Colonic mucosa (tissue), 4 donors: ENCODE results near the gene GAMT. TPM values are rescaled to one million over a fixed set of nuclear protein-coding genes. Genes with fewer than 3 reads are reported as not detected.

ENCODE experiments used
- DNase-seq: peaks from one replicate; pipeline ENCODE4 v3.0.0-alpha.2; 2020
- H3K27ac ChIP-seq: fragments of 200-600 bp; one replicate; pipeline ENCODE4 v1.8.0; 2021
- H3K27me3 ChIP-seq: fragments of 200-600 bp; one replicate; pipeline ENCODE4 v1.8.0; 2021
- H3K36me3 ChIP-seq: fragments of 200-600 bp; one replicate; pipeline ENCODE4 v1.8.0; 2021
- H3K4me1 ChIP-seq: fragments of 200-600 bp; one replicate; pipeline ENCODE4 v1.8.0; 2021; ENCODE audit warnings: mild to moderate bottlenecking
- H3K4me3 ChIP-seq: fragments of 200-600 bp; one replicate; pipeline ENCODE4 v1.8.0; 2021
- H3K9ac ChIP-seq, 2 donors: one replicate each; pipeline ENCODE4 v1.7.0; 2013; ENCODE audit warnings: control low read depth in 2 of 2, low read depth in 2 of 2, low read length in 2 of 2
- H3K9me3 ChIP-seq: fragments of 200-600 bp; one replicate; pipeline ENCODE4 v1.8.0; 2021
- intact Hi-C: fragments of 100-400 bp; cut with DNase I; formaldehyde crosslinking; loops from one replicate; pipeline ENCODE4 v1.14.1; 2022
- total RNA-seq, 2 donors: library from RNA; stranded (reverse); fragmentation: NEBNext Ultra II Directional in 1 of 2; extraction: Animal tissue kit (Norgen Biotek cat#: 25700) in 1 of 2; gene quantifications; one replicate each; pipeline ENCODE4 v1.2.1, GENCODE V29; 2021
- TF ChIP-seq, protein P1 (sequence below): fragments of 200-600 bp; IDR thresholded peaks from one replicate; pipeline ENCODE4 v1.8.0; 2022; ENCODE audit warnings: antibody characterized with exemption, mild to moderate bottlenecking
- donor health status: healthy.
- donor health status: DM: no; HTN: no; CAD: no.
- donor health status: DM: no; HTN: no; CAD: no.

The GAMT gene
- total RNA-seq, 2 donors from 2014 or later: 3.3 to 3.7 TPM

DNA sequence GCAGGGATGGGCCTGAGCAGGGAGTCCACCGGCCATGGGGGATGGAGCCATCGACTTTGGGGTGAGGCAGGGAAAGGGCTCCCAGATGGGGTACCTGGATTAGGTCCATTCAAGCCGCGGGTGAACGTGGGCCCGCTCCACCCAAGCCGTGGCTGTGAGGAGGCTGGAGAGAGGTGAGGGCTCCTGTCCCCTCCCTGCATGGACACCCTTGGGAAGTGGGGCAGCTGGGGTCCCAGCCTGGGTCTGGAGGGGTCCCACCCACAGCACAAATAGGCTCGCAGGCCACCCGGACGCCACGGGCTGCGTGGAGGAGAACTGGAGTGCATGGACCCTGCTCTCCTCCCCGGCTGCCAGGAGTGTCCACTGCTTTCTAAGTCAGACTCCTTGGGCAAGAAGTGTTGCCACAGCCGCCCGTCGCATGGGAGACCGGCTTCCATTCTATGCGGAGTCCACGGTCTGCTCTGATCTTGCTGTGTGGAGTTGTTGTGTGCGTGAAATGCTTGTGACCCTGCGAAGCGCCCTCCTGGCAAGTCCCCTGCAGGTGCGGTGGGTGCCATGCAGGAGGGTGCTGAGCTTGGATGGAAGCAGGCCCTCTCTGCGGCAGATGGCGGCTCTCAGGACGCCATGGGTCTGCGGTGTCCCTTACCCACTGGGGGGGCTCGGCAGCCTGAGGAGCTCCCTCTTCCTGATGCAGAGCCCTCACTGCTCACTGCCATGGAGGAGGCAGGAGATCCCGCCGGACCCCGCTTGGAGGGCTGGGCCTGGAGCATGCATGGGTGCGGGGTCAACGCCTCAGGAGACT lies 8.1 kb upstream of the GAMT start:
- intact Hi-C loops: no loop called here
- no peak for DNase-seq
- peaks cover 32% of the 10 kb centered on the region for H3K4me1 ChIP-seq

DNA sequence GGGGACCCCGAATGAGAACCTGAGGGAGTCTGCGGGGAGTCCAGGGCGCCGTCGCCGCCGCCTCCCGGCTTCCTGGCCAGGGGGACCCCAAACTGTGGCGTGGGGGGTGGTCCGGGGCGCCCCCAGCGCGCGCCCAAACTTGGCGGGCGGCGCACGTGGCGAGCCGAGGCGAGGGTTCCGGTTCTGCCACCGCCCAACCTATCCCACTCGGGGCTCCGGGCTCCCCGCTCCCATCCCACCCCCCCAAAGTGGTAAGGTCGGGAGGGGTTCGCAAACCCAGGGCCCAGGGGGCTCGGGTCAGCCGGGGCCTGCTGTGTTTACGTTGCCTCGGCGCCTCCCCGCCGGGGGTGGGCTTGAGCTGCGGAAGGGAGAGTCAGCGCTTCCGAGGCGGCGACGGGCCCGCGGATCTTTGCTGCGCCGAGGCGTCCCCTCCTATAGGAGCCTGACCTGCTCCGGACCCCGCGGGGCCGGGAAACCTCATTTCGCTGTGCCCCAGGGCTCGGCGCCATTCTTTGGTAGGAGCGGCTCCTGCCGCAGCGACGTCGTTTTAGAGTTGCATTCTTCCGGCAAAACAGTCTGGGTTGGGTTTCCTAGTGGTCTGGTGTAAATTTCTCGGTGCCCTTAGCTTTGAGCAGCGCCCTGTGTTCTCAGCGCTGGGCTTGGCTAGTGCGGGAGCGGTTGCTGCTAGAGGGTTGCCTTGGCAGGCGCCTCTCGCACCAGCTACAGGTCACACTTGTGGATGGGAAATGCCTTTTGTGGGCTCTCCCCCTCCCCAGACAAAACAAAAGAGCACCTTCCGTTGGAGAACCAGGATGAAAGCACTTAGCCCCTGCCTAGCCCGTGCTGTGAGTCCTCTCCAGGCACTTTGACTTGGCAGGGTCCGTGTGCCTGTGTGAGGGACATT lies 7.2 kb upstream of the GAMT start:
- H3K36me3 ChIP-seq: no peaks in the 10 kb centered on the region

More for the DNA sequence above, 8.1 kb upstream of the GAMT start:
- Histone ChIP-seq H3K27ac (peak overlapping the region; percentile 89), H3K9ac (peak overlapping the region; percentile 93 to 94), H3K9me3 (no peaks in the 10 kb centered on the region), H3K27me3 (no peaks in the 10 kb centered on the region), H3K36me3 (no peaks in the 10 kb centered on the region), H3K4me3 (peak overlapping the region; percentile 99)
- TF ChIP-seq, protein P1, sequence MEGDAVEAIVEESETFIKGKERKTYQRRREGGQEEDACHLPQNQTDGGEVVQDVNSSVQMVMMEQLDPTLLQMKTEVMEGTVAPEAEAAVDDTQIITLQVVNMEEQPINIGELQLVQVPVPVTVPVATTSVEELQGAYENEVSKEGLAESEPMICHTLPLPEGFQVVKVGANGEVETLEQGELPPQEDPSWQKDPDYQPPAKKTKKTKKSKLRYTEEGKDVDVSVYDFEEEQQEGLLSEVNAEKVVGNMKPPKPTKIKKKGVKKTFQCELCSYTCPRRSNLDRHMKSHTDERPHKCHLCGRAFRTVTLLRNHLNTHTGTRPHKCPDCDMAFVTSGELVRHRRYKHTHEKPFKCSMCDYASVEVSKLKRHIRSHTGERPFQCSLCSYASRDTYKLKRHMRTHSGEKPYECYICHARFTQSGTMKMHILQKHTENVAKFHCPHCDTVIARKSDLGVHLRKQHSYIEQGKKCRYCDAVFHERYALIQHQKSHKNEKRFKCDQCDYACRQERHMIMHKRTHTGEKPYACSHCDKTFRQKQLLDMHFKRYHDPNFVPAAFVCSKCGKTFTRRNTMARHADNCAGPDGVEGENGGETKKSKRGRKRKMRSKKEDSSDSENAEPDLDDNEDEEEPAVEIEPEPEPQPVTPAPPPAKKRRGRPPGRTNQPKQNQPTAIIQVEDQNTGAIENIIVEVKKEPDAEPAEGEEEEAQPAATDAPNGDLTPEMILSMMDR: no peak

DNA sequence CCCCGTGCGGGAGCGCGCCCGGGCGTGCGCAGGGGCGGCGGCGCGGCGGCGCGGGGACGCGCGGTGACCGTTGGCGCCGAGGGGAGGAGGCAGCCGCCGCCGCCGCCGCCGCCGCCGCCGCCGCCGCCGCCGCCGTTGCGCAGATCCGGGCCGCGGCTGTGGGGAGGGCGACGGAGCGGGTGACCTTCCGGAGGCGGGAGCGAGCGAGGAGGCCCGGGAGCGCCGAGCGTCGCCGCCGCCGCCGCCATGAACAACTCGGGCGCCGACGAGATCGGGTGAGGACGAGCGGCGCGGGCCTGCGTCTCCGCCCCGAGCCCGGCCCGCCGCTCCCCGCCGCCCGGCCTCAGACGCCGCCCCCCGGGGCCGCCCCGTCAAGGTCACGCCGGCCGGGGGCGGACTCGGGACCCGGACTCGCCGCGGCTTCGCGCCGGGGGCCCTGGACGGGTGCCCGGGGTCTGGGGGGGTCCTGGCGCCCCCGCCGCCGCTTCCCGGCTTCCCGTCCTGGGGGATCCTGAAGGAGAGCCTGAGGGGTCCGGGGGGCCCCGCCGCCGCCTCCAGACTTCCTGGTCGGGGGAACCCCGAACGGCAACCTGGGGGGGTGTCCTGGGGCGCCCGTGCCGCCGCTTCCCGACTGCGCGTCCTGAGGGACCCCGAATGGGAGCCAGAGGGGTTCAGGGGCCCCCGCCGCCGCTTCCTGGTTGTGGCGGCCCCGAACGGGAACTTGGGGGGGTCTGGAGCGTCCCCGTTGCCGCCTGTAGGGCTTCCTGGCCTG lies 6.4 kb upstream of the GAMT start, which contains the start of gene DAZAP1:
Gene DAZAP1 (plus strand): TSS at position 59 of the 772 bp plus-strand sequence. CDS start 188 bp downstream, at position 247.
- peak; percentile 42 for DNase-seq
- Histone ChIP-seq H3K9ac (peak within 1 kb of the TSS; percentile 93 to 94), H3K4me3 (peak within 1 kb of the TSS; percentile 99), H3K27ac (peak within 1 kb of the TSS; percentile 89), H3K36me3 (no peaks in the 10 kb centered on the region), H3K9me3 (no peaks in the 10 kb centered on the region), H3K4me1 (peaks cover 31% of the 10 kb centered on the region), H3K27me3 (no peaks in the 10 kb centered on the region)
- TF ChIP-seq, protein P1: no peak
- intact Hi-C loops: no loop called here

More for the DNA sequence above, 7.2 kb upstream of the GAMT start:
- peak overlapping the region; percentile 99 for H3K4me3 ChIP-seq
- no peaks in the 10 kb centered on the region for H3K27me3 ChIP-seq
- TF ChIP-seq, protein P1: no peak
- peak; percentile 50 for DNase-seq
- peaks cover 31% of the 10 kb centered on the region for H3K4me1 ChIP-seq
- peak overlapping the region; percentile 89 for H3K27ac ChIP-seq
- no peaks in the 10 kb centered on the region for H3K9me3 ChIP-seq
- H3K9ac ChIP-seq: peak overlapping the region; percentile 93 to 94
- intact Hi-C loops: no loop called here

DNA sequence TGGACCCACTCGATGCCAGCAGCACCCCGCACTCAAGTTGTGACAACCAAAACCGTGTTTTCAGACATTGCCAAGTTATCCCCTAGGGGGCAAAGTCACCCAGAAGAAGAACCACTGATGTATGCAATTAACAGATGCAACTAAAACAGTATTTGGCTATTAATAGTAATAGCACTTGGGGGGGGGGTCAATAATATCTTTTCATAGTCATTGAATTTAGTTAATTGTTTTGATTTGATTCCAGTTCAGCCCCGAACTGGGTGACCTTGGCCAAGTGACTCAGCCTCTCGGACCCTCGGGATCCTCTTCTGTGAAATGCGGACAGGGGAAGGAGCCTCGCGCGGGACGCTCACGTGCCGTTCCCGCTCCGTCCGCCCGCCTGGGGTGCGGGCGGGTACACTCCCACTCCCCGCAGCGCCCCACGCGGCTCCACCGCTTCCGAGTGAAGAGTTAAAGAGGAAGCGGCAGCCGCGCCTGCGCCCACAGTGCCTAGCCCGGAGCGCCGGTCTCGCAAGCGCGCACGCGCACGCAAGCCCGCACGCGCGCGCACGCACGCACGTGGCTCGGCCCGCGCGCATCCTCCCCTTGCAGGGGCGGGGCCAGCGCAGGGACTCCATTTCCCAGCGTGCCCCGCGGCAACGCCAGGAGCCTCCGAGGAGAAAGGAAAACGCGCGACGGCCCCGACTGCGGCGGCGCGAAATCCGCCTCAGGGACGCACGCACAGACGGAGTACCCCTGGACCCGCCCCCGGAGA lies 5.6 kb upstream of the GAMT start:
- H3K36me3 ChIP-seq: no peaks in the 10 kb centered on the region
- TF ChIP-seq, protein P1: peak; percentile 18
- H3K27ac ChIP-seq: peak overlapping the region; percentile 77
- peaks cover 31% of the 10 kb centered on the region for H3K4me1 ChIP-seq
- no peaks in the 10 kb centered on the region for H3K9me3 ChIP-seq
- H3K9ac ChIP-seq: peak overlapping the region; percentile 53 to 58
- intact Hi-C loops: no loop called here
- DNase-seq: peak; percentile 99
- peak overlapping the region; percentile 50 for H3K4me3 ChIP-seq
- H3K27me3 ChIP-seq: no peaks in the 10 kb centered on the region
